GM19023 (cell line): ENCODE measurements around the gene MT1A.

Source experiments
- ATAC-seq: cut with Tn5 transposase; IDR thresholded peaks from one replicate; pipeline ENCODE4 v1.9.1; 2021; ENCODE audit warnings: mild to moderate bottlenecking, moderate library complexity; ENCODE audit not compliant: unreplicated experiment

Gene MT1A

GRCh38 chr16:56637814-56638750 lies at the start of gene MT1A:
Gene MT1A, plus strand, starts transcription at chr16:56638666. Its CDS starts 73 bp downstream, at chr16:56638739.
- ATAC-seq = no peak

DNA sequence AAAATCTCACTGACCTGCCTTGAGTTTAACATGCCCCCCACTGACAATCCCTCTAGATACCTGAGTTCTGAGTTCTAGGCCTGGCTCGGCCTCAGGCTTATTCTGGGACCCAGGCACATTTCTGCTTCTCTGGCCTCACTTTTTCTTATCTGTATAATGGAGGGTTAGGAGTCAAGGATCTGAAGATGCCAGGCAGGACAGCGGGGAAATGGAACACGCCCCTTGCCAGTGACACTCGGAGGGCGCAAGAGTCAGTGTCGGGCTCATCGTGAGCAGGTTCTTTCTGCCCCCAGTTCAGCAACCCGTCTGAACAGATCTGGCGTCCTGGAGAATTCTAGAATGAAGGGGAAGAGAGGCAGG lies 49.7 kb upstream of the MT1A start:
- ATAC-seq = no peak

DNA sequence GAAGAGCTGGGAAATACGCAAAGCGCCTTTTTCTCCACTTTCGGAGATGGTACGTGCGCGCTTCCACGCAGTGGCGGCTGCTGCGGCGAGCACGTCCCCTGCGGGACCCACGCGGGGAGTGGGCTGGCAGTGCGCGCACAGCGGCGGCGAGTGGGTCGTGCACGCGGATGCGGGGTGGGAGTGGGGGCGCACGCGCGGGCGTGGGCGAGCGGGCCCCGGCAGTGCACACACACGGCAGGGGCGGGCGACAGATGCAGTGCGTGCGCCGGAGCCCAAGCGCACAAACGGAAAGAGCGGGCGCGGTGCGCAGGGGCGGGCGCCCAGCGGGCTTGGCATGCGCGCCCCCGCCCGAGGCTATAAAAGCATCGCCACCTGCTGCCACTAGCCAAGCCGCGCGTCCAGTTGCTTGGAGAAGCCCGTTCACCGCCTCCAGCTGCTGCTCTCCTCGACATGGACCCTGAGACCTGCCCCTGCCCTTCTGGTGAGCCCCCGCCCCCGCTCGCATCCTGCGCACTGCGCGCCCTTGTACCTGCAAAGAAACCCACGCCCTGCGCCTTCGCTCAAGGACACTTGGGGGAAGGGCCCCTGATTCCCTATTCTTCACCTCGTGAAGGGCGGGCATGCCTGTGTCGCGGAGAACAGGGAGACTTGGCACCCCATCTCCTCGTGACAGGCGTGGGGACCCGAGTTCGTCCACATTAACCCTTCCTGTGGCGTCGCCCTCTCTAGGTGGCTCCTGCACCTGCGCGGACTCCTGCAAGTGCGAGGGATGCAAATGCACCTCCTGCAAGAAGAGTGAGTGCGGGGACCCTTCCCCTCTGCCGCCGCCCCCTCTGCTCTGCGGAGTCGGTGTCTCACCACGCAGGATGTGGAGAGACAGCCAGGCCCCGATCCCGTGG lies 49.1 kb upstream of the MT1A start, which contains the start of gene MT3:
Gene MT3, plus strand, starts transcription at position 388 of the 899 bp plus-strand sequence. Its CDS starts 63 bp downstream, at position 451.
- no peak for ATAC-seq

- ATAC-seq = no peak
Observed at GRCh38 chr16:56591377-56592060, 46.9 kb upstream of the MT1A start.

GRCh38 chr16:56593573-56594291 lies 44.7 kb upstream of the MT1A start:
- no peak for ATAC-seq

DNA sequence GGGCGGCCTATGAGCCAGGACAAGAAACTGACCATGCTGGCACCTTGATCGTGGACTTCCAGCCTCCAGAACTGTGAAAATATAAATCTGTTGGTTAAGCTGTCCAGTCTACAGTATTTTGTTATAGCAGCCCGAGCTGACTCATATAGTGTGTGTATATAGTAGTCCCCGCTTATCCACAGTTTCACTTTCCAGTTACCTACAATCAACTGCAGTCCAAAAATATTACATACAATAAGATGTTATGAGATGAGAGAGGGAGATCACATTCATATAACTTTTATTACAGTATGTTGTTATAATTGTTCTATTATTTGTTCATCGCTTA lies 44.2 kb upstream of the MT1A start:
- no peak for ATAC-seq

- no peak for ATAC-seq
Observed at GRCh38 chr16:56600398-56600999, 38.0 kb upstream of the MT1A start.

DNA sequence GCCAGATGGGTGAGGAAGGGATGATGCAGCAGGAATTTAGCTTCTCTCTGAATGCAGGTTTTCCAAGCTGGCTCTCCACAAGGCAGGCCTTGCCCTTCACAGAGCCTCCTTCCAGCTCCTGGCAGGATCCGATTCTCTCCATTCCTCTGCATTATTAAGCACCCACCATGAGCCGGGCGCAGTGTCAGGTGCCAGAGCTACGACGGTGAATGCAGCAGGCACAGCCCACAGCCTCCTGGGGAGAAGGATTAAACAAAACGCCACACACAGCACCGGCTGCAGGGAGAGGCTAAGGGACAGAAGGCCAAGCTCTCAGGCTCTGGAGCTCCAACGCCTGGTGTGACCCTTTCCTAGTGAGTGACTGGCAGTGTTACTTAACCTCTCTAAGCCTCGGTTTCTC lies 37.1 kb upstream of the MT1A start:
- no peak for ATAC-seq

GRCh38 chr16:56603589-56603988 lies 34.9 kb upstream of the MT1A start:
- no peak for ATAC-seq

DNA sequence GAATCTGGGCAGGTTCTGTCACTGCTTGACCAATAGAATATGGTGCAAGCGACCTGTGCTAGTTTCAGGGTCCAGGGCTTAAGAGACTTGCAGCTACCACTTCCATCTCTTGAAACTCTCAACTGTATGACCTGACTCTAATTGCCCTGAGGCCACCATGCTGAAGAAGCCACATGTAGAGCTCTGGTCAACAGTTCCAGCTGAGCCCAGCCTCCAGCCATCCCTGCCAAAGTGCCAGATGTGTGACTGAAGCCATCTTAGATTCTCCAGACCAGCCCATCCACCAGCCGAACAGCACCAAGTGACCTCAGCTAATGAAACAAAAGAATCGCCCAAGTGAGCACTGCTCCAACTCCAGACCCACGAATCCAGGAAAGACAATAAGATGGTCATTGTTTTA lies 33.5 kb upstream of the MT1A start:
- no peak for ATAC-seq

DNA sequence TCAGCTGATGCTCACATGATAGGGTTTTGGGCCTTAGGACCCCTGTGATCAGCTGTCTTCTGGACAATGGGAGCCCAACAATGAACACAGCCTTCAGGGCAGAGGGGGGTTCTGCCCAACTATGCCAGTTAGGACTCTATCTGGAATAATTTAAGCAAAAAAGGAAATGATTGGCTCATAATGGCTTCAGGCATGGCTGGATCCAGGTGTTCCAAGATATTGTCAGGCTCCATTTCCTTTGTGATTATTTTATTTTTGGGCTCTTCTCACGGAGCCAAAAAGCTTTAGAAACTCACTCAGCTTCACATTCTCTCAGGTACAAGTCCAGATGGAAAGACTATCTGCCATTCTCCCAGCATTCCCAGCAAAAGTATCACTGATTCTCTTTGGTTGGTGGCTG lies 33.0 kb upstream of the MT1A start:
- ATAC-seq = no peak

DNA sequence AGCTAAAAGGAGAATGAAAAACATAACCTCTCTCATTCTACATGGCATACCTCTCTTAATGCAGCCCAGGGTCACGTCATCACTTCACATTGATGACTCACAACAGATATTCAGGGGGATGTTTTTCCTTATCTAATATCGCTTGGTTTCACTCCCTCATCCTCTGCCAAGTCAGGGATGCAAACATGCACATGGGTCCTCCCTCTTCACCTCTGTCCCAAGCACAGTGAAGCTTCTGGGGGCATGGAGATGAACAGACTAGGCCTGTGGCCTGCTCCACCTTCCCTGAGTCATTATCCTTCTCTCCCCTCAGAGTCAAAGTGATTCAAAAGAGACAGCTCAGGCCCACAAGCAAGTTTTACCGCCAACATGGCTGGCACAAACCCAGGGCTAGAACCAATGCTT lies 32.4 kb upstream of the MT1A start:
- no peak for ATAC-seq

DNA sequence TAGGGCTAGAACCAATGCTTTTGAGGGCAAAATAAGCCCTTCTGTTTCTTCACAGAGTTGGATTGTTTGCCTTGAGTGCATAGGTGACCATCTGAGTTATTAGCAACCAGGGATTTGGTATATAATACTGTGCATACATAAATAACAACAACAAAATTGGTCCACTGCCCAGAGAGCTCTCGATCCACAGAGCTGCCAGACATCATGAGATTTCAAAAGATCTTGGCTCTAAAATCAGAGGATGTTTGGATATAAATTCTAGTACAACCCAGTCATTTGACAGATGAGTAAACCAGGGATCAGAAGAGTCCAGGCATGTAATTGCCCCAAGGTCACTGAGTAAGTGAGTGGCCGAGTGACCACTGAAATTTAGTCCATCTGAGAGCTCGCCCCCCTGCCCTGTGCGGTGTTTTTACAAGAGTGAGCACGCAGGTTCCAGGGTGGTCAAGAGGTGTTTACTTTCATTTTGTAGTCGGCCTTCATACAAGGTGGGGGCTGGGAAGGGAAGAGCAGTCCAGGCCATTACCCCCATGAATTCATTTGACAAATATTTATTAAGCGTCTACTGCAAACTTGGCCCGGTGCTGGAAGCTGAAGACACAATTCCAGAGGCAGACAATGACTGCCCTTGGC lies 31.9 kb upstream of the MT1A start:
- no peak for ATAC-seq

GRCh38 chr16:56607109-56607618 lies 31.3 kb upstream of the MT1A start:
- no peak for ATAC-seq

- ATAC-seq = no peak
Observed at GRCh38 chr16:56607675-56608042, 30.8 kb upstream of the MT1A start.

DNA sequence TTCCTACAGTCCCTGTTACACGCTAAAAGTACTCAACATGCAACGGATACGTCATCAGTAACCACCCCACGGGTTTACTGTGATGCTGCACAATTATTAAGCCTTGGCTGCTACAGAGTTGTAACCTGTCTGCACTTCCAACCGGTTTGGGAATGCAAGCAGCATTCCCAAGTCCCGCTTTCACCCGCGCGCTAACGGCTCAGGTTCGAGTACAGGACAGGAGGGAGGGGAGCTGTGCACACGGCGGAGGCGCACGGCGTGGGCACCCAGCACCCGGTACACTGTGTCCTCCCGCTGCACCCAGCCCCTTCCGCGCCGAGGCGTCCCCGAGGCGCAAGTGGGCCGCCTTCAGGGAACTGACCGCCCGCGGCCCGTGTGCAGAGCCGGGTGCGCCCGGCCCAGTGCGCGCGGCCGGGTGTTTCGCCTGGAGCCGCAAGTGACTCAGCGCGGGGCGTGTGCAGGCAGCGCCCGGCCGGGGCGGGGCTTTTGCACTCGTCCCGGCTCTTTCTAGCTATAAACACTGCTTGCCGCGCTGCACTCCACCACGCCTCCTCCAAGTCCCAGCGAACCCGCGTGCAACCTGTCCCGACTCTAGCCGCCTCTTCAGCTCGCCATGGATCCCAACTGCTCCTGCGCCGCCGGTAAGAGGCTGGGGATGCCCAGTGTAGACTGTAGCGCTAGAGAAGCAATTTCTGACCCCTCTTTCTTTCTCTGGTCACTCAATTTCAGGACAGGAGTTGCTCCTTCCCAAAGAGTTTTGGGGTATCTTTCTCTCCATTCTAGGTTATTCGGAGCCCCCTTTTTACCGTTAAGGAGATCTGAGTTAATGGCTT lies 30.2 kb upstream of the MT1A start, which contains the start of gene MT2A:
Gene MT2A, plus strand, starts transcription at position 542 of the 833 bp plus-strand sequence. Its CDS starts 72 bp downstream, at position 614.
- peak; percentile 96 for ATAC-seq

DNA sequence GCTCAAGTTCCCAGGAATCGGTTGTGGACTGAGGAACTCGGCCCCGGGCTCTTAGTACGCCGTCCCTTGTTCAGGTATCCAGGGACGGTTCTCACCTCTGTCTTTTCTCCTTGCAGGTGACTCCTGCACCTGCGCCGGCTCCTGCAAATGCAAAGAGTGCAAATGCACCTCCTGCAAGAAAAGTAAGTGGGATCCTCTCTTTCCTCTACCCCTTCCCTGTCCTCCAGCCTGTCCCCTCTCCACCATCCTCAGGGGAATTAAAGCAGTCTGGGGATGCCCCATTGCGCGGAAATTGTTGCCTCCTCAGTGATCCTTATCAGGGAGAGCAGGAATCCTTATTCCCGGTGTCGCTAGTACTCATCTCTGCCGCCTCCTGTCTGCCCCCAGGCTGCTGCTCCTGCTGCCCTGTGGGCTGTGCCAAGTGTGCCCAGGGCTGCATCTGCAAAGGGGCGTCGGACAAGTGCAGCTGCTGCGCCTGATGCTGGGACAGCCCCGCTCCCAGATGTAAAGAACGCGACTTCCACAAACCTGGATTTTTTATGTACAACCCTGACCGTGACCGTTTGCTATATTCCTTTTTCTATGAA lies 29.5 kb upstream of the MT1A start:
- no peak for ATAC-seq

DNA sequence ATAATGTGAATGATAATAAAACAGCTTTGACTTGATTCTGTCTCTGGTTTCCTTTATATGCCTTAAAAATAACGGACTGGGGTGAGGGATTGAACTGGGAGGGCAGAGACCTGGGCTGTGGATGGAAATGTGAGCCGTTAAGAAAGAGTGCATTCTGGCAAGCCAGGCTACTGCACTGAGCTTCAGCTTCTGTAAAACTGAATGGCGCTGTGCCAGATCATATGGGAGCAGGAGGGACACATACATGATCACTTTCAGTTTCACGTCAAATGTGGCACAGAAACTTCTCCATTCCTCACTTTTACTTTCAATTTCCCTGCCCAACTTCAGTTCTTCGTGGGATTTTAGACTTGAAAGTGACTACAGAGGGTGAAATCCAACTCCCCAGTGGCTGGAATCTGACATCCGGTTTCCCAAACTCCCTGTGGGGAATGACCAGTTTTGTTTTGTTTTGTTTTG lies 29.0 kb upstream of the MT1A start:
- ATAC-seq = peak; percentile 30
